Stromal cell of bone marrow (primary cell): ENCODE data around the gene TJP2.

Experiments
- DNase-seq: peaks from one replicate; pipeline ENCODE4 v3.0.0-alpha.2; 2012; ENCODE audit warnings: low read depth

TJP2 gene

DNA sequence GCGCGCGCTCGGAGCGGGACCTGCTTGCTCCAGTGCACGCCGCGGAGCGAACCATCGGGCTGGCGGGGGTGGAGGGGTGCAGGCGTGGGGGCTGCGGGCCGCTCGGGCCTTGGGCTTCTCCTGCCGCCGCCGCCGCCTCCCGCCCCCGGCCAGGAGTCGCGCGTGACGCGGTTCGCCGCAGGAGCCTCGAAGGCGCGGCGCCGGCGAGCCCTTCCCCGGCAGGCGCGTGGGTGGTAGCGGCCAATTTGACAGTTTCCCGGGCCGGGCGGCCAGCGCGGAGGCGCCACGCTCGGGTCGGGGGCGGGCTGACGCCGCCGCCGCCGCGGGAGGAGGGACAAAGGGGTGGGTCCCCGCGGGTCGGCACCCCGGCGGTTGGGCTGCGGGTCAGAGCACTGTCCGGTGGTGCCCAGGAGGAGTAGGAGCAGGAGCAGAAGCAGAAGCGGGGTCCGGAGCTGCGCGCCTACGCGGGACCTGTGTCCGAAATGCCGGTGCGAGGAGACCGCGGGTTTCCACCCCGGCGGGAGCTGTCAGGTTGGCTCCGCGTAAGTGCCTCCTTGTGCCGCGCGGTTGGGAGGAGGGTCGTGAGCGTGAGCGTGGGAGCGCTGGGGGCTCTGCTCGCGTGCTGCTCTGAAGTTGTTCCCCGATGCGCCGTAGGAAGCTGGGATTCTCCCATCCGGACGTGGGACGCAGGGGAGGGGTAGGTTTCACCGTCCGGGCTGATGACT lies at the start of gene TJP2:
TSS of gene TJP2 (plus strand) at position 387 of the 725 bp plus-strand sequence. CDS start at position 483, 96 bp downstream.
- DNase-seq: peak; percentile 59

DNA sequence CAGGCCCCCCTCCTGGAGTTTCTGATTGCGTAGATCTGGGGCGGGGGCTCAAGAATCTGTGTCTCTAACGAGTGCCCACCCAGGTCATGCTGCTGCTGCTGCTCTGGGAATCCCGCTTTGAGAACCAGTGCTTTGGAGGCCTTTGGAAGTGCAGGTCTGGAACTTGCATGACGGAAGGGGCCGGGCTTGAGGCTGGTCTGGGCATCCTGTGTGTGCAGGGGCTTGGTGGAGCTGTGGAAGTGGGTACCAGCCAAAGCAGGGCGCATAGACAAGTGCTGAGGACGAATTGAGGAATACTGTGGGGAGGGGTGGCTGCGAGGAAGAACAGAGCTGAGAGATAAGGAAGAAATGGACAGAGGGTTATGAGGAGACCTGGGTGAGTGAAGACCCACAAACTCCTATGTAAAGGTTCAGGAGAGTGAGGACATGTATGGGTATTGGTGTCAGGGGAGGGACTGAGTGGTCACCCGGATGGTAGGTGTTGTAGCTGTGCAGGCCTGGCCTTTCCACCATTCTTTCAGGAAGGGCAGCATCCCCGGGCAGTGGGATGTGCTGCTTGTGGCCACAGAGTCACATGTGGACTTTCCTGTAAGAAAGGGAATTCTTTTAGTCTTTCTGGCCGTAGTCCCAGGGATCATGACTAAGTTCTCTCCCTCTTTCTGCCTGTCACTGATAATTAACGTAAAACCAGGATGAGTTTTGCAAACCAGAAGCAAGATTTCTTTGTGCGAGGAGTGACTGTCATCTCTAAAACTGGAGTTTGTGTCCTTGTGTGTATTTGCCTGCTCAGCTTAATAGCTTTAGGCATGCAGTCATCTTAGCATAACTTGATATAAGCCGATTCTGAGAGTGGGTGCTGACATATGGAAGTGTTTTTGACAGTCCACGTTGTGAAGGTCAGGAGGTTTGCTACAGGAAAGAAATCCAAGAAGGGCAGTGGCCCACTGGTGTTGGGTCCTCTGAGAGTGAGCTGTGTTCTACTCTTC lies 43.3 kb upstream of the TJP2 start:
- peak; percentile 80 for DNase-seq

DNA sequence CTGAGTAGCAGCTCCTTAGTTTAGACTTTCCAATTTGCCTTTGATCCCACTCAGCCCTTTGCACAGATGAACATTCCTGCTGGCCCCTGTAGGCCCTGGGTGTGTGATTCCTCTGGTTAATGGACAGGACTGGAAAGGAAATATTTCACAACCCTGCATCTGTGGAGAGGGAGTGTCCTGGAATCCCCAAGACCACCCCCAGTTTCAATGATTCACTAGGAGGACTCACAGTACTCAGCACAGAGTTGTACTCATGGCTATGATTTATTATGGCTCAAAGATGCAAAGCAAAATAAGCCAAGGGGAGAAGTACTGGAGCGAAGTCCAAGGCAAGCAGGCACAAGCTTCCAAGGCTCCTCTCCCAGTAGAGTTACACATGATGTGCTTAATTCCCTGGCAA lies 42.4 kb upstream of the TJP2 start:
- peak; percentile 95 for DNase-seq

- DNase-seq: no peak
Measured at GRCh38 chr9:69132361-69132760, 41.7 kb upstream of the TJP2 start.

GRCh38 chr9:69134412-69134811 lies 39.7 kb upstream of the TJP2 start:
- DNase-seq: no peak

- DNase-seq: no peak
Measured at GRCh38 chr9:69136185-69136584, 37.9 kb upstream of the TJP2 start.

- no peak for DNase-seq
Measured at GRCh38 chr9:69136779-69137178, 37.3 kb upstream of the TJP2 start.

DNA sequence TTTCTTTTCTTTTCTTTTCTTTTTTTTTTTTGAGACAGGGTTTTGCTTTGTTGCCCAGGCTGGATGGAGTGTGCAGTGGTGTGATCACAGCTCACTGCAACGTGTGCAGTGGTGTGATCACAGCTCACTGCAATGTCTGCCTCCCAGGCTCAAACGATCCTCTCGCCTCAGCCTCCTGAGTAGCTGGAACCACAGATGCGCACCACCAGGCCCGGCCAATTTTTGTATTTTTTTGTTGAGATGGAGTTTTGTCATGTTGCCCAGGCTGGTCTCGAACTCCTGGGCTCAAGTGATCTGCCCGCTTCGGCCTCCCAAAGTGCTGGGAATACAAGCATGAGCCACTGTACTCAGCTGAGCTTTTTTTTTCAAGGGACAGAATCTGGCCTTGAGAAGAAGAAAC lies 36.8 kb upstream of the TJP2 start:
- DNase-seq: no peak

DNA sequence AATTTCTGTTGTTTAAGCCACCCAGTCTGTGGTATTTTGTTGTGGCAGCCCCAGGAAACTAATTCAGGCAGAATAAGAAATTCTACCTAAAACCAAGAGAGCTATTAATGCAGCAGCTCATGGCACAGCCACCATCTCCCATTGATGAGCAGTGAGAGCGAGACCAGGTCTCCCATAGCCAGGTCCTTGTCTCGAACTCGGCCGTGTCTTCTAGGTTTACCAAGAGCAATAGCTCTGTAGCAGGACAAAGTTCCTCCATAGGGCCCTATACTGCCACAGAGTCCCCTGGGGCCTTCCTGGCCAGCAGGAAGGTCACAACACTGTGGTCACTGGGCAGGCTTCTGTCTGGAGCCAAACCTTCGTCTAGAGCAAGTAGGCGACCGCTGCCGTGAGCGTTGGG lies 34.5 kb upstream of the TJP2 start:
- no peak for DNase-seq

DNA sequence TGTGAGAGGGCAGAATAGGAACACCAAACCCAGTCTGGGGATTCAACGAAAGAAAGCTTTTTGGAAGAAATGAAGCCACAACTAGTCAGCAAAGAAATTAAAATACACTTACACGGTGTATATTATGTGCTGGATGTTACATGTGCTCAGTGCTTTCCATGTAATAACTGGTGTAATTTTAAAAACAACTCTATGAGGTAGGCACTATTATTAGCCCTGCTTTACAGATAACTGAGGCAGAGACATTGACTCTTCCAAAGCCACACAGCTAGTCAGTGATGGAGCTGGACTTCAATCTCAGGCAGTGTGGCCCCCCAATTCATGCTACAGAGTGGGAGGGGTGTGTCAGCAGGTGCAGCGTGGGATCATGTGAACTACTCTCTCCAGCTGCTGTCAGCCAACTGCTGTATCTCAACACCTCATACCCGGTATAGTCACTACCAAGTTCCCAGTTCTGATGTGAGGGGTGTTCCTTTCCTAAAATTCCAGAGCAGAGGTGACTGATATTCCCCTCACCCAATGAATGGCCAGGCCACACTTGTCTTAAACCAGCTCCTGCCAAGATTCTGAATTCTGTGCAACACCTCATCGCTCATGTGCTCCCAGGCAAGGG lies 33.8 kb upstream of the TJP2 start:
- no peak for DNase-seq

- DNase-seq: no peak
Measured at GRCh38 chr9:69141851-69142250, 32.2 kb upstream of the TJP2 start.

DNA sequence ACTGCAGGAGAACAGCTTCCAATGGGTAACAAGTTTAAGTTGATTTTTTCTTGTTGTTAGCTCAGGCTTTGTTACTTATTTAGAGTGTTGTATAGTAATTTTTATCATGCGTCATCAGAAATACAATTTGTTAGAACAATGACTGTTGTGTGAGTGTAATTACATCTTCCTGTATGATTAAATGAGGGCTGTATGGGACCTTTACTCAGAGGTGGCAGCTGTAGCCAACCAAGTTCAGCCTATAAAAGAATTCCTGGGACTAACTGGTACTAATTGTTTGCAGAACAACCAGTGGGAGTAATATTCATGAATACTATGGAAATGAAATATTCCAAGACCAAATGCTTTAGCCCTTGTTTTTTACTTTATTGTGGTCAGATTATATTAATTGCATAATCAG lies 30.8 kb upstream of the TJP2 start:
- DNase-seq: no peak

DNA sequence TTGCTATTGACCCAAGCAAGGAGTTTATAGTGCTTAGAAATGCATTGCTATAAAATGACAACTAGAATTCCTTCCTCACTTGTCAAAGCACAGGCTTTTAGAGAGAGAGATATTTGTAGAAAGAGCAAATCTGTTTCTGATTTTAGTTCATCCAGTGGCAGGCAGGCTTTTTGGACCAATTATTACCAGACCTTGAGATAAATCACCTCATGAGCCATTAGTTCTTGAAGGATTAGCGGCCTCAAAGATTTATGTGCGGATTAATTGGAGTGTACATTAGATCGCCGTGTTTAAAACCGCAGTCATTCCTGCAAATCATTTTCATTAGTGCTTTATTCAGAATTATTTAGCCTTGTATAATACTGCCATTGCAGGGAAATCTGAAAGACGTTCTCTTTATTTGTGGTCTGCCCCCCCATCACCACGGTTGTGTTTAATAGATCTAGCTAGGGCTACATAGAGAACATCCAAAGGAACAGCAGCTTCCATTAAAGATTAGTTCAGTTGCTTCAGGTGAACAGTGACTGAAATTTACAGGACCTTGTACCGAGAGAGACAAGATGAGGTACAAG lies 28.8 kb upstream of the TJP2 start:
- DNase-seq: no peak

DNA sequence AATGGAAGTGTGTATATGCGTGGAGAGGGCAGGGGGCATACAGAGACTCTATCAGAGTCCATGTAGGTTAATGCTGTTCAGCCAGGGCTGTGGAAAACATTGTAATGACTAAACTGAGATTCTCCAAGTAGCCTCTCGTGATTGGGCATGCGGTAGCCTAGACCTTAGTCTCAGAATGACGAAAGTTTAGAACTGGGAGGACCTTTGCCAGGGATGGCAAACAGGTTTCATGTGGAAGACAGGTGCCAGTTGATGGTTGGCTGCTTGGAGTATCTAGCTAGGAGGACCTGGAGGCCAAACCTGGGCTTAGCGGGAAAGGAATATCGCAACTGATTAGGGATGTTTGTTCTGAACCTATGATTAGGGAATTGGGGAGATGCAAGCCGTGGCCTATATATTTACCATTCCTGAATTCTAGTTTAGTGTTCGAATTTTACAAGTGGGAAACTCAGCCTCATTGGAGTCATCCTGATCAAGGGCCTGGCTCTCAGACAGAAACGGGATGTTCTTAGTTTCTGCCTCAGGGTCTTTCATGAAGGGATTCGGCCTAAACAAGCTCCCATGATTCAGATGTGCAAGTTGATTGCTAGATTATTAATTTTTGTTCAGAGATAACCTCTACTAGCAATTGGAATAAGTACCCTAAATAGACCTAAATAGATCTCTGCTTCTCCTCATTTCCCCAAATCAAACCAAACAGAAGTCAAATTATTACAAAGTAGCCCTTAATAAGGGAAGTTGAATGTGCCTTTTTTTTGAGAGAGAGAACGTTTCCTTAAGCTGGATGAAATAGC lies 26.8 kb upstream of the TJP2 start:
- no peak for DNase-seq

- DNase-seq: peak; percentile 53
Measured at GRCh38 chr9:69149321-69149807, 24.7 kb upstream of the TJP2 start.

GRCh38 chr9:69151506-69151905 lies 22.6 kb upstream of the TJP2 start:
- no peak for DNase-seq

DNA sequence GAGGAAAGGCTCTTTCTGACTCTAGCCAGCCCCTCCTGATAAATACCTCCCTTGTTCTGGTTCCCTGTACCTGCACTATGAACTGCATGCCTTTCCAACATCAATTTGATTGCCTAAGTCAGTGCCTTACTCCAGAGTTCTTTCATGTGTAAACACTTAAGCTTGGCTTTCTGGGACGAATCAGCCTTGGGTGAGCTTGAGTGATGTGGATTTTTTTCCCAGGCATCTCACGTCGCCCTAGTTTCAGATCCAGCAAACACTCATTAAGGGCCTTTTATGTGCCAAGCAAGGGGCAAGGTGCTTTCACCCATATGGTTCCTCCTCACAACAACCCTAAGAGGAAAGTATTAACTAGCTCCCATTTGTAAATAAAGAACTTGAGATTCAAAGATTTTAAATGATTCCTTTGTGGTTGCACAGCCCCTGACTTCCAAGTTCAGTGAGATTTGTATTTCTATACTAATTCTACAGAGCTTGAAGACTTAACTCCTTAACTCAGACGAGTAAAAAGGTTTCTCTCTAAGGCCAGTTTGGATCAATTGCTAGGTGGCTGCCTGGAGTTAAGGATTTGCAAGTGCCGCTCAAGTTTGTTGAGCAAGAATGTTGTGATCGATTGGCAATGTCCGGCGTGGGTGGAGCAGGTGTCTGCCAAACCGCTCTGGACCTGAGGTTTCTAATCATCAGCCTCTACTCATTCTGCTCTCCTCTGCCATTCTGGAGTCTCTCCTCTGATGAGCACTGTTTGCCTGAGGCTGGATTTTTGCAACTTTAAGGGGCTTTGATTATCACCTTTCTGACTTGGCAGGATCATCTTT lies 20.2 kb upstream of the TJP2 start:
- DNase-seq: no peak

GRCh38 chr9:69155341-69156030 lies 18.6 kb upstream of the TJP2 start:
- DNase-seq: no peak

DNA sequence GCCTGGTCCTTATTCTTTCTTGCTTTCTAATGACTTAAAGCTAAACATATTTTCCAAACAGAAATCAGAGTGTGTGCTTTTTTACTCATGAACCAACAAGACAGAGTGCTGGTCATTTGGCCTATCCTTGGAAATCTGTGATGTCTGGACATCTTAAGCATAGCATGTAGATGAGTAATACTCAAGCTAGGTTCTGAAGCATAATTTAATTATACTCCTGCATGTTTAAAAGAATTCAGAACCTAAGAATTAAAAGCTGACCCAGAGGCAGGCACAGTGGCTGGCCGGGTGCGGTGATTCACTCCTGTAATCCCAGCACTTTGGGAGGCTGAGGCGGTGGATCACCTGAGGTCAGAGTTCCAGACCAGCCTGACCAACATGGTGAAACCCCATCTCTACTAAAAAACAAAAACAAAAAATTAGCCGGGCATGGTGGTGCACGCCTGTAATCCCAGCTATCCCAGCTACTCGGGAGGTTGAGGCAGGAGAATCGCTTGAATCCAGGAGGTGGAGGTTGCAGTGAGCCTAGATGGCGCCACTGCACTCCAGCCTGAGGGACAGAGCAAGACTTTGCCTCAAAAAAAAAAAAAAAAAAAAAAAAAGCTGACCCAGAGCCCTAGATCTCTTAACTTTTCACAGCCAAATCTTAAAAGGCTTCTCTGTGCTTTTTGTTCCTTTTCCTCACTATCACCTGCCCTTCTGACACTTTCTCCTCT lies 16.2 kb upstream of the TJP2 start:
- no peak for DNase-seq
